Bone marrow (tissue), 2 donors: Measurements from ENCODE around the gene ARID1B.

Experiments used
- DNase-seq, 2 donors: peaks; one replicate each; lab custom pipeline; 2025; lab: John Stamatoyannopoulos, UW

ARID1B gene

GRCh38 chr6:156992020-156992804, 215.0 kb downstream of the ARID1B start:
- DNase-seq = no peak

- no peak for DNase-seq
Measured at GRCh38 chr6:156993713-156994112, 216.5 kb downstream of the ARID1B start.

- DNase-seq = no peak
Measured at GRCh38 chr6:156994215-156995076, 217.3 kb downstream of the ARID1B start.

- no peak for DNase-seq
Measured at GRCh38 chr6:156995502-156995901, 218.3 kb downstream of the ARID1B start.

- DNase-seq = no peak
Measured at GRCh38 chr6:156996265-156996664, 219.1 kb downstream of the ARID1B start.

- no peak for DNase-seq
Measured at GRCh38 chr6:156998794-156999330, 221.7 kb downstream of the ARID1B start.

GRCh38 chr6:156999762-157000161, 222.6 kb downstream of the ARID1B start:
- DNase-seq = no peak

GRCh38 chr6:157001716-157002115, 224.5 kb downstream of the ARID1B start:
- DNase-seq = no peak

GRCh38 chr6:157002774-157003173, 225.6 kb downstream of the ARID1B start:
- no peak for DNase-seq

GRCh38 chr6:157005940-157006339, 228.8 kb downstream of the ARID1B start:
- DNase-seq = no peak

- no peak for DNase-seq
Measured at GRCh38 chr6:157008568-157008967, 231.4 kb downstream of the ARID1B start.

- DNase-seq = no peak
Measured at GRCh38 chr6:157012355-157012754, 235.2 kb downstream of the ARID1B start.

- no peak for DNase-seq
Measured at GRCh38 chr6:157013649-157014304, 236.6 kb downstream of the ARID1B start.

GRCh38 chr6:157014871-157015270, 237.7 kb downstream of the ARID1B start:
- DNase-seq = no peak

- DNase-seq = no peak
Measured at GRCh38 chr6:157017022-157017421, 239.8 kb downstream of the ARID1B start.

GRCh38 chr6:157017861-157018260, 240.7 kb downstream of the ARID1B start:
- no peak for DNase-seq

- DNase-seq = no peak
Measured at GRCh38 chr6:157019115-157019641, 242.0 kb downstream of the ARID1B start.

GRCh38 chr6:157019733-157020132, 242.6 kb downstream of the ARID1B start:
- peak in 1 of 2 donors; percentile 52 for DNase-seq

GRCh38 chr6:157020398-157020797, 243.2 kb downstream of the ARID1B start:
- no peak for DNase-seq

- DNase-seq = peak in 1 of 2 donors; percentile 22
Measured at GRCh38 chr6:157020881-157021343, 243.7 kb downstream of the ARID1B start.

- peak; percentile 66 to 76 for DNase-seq
Measured at GRCh38 chr6:157021344-157021992, 244.3 kb downstream of the ARID1B start.
